ENCODE results near the gene PGD.

GRCh38 chr1:10432910-10433700 lies 34.2 kb downstream of the PGD start:
- no peak for TF ChIP-seq CTCF (IDR thresholded peaks at IDR 0.05 in 8 of 11, conservative IDR thresholded peaks at IDR 0.05 in 3 of 11)
- no peak for TF ChIP-seq POLR2A (IDR thresholded peaks at IDR 0.05)
- no peak for TF ChIP-seq POLR2AphosphoS5 (IDR thresholded peaks at IDR 0.05)
